ENCODE results near the gene NEK9. TPM values are rescaled to one million over a fixed set of nuclear protein-coding genes. Genes with fewer than 3 reads are reported as not detected.
A peak's percentile ranks its signal among the peaks of the same experiment; 100 is the strongest.

The NEK9 gene
- total RNA-seq, 6 donors from 2014 or later: 37.5 to 96.4 (median 78.9) TPM

GRCh38 chr14:75168586-75169335 is 41.9 kb upstream of the NEK9 start:
- H3K36me3 ChIP-seq: no peaks in the 10 kb centered on the region
- no peaks in the 10 kb centered on the region for H3K27me3 ChIP-seq
- peaks cover 43 to 69% (median 51%) of the 10 kb centered on the region in 4 donors for H3K4me1 ChIP-seq
- no peak overlapping the region for H3K27ac ChIP-seq
- DNase-seq: no peak
- H3K4me3 ChIP-seq: no peak overlapping the region
- no peak for ATAC-seq (ENCODE audit: low FRiP score in 2 of 2)
- TF ChIP-seq POLR2A (IDR thresholded peaks at IDR 0.05) (no peak), POLR2AphosphoS5 (IDR thresholded peaks at IDR 0.05) (no peak), CTCF (IDR thresholded peaks at IDR 0.05) (no peak), EP300 (IDR thresholded peaks at IDR 0.05) (no peak)
- WGBS, 2 donors: 74 to 83% methylated on average over 3 of the region's 3 CpGs
- H3K9me3 ChIP-seq: no peaks in the 10 kb centered on the region

GRCh38 chr14:75167325-75167724 is 40.5 kb upstream of the NEK9 start:
- Histone ChIP-seq H3K36me3 (no peaks in the 10 kb centered on the region), H3K27ac (no peak overlapping the region), H3K27me3 (no peaks in the 10 kb centered on the region), H3K9me3 (no peaks in the 10 kb centered on the region), H3K4me3 (no peak overlapping the region), H3K4me1 (peaks cover 35 to 63% (median 40%) of the 10 kb centered on the region in 4 donors)
- DNase-seq (no peak), ATAC-seq (ENCODE audit: low FRiP score in 2 of 2) (peak in 1 of 2 donors; percentile 31)
- TF ChIP-seq POLR2AphosphoS5 (IDR thresholded peaks at IDR 0.05) (no peak), CTCF (IDR thresholded peaks at IDR 0.05) (no peak), EP300 (IDR thresholded peaks at IDR 0.05) (no peak), POLR2A (IDR thresholded peaks at IDR 0.05) (no peak)
- 61 to 84% methylated on average over 2 of the region's 2 CpGs for WGBS, 2 donors

GRCh38 chr14:75165586-75166391 is 38.9 kb upstream of the NEK9 start:
- 62 to 75% methylated on average over 7 to 8 of the region's 8 CpGs for WGBS, 2 donors
- Histone ChIP-seq H3K27me3 (no peaks in the 10 kb centered on the region), H3K4me3 (no peak overlapping the region), H3K9me3 (no peaks in the 10 kb centered on the region), H3K4me1 (peaks cover 32 to 52% (median 35%) of the 10 kb centered on the region in 4 donors), H3K36me3 (no peaks in the 10 kb centered on the region), H3K27ac (no peak overlapping the region)
- no peak for DNase-seq
- ATAC-seq (ENCODE audit: low FRiP score in 2 of 2): peak in 1 of 2 donors; percentile 44
- no peak for TF ChIP-seq CTCF (IDR thresholded peaks at IDR 0.05)
- TF ChIP-seq POLR2A (IDR thresholded peaks at IDR 0.05): no peak
- no peak for TF ChIP-seq EP300 (IDR thresholded peaks at IDR 0.05)
- no peak for TF ChIP-seq POLR2AphosphoS5 (IDR thresholded peaks at IDR 0.05)

GRCh38 chr14:75164809-75165208 is 38.0 kb upstream of the NEK9 start:
- no peak for TF ChIP-seq EP300 (IDR thresholded peaks at IDR 0.05)
- no peak for TF ChIP-seq POLR2A (IDR thresholded peaks at IDR 0.05)
- TF ChIP-seq CTCF (IDR thresholded peaks at IDR 0.05): no peak
- TF ChIP-seq POLR2AphosphoS5 (IDR thresholded peaks at IDR 0.05): no peak
- peaks cover 32 to 46% (median 36%) of the 10 kb centered on the region in 4 donors for H3K4me1 ChIP-seq
- ATAC-seq (ENCODE audit: low FRiP score in 2 of 2) (no peak), DNase-seq (no peak)
- H3K27ac ChIP-seq: no peak overlapping the region
- no peaks in the 10 kb centered on the region for H3K27me3 ChIP-seq
- H3K4me3 ChIP-seq: no peak overlapping the region
- 94 to 97% methylated on average over 1 of the region's 1 CpG for WGBS, 2 donors
- no peaks in the 10 kb centered on the region for H3K36me3 ChIP-seq
- no peaks in the 10 kb centered on the region for H3K9me3 ChIP-seq

Measured in upper lobe of left lung (tissue), 6 donors.